Measurements from ENCODE around the gene PDIA4. TPM values are rescaled to one million over a fixed set of nuclear protein-coding genes. Genes with fewer than 3 reads are reported as not detected.

PDIA4 gene
- total and polyA plus RNA-seq, 2 of the 8 experiments (the other 6 are each of a cell fraction or from before 2014, with no cell fraction given): 119 to 303 TPM

DNA sequence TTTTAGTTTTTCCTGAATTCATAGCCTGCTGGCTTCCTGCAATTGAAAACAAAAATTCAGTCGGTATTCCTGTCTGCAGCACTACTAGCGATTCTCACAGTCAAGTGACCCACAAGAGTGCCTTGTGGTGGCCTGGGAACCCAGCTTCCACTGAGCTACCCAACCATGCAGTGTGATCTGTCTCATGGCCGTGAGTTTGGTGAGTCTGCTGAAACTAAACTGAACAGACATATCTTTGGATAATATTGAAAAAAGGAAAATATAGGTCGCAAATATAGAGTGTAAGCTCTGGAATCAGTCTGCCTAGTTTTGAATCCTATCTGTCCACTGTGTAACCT, 44.1 kb upstream of the PDIA4 start:
- CTCF ChIA-PET (ENCODE audit: partially characterized antibody): interaction anchor here (0.9 to 4.4 kb wide), 19 partner anchors 11 to 1805 kb away, joined by 3 to 22 read pairs (median 5); partner anchors contain the start of genes ZNF398 and ZNF425
- H4K91ac ChIP-seq (replicated peaks; ENCODE audit: insufficient read length, low read length): no peak overlapping the region
- TF ChIP-seq CBX5 (IDR thresholded peaks at IDR 0.05; ENCODE audit: low read depth, low read length): no peak
- TF ChIP-seq SP2 (IDR thresholded peaks at IDR 0.05; ENCODE audit: low read length): no peak
- TF ChIP-seq SIRT6 (IDR thresholded peaks at IDR 0.05; ENCODE audit: low read length): no peak
- TF ChIP-seq SUZ12 (IDR thresholded peaks at IDR 0.05; ENCODE audit: low read length): no peak
- TF ChIP-seq SAP30 (IDR thresholded peaks at IDR 0.05; ENCODE audit: insufficient read depth, insufficient replicate concordance, low read length): no peak
- no peak for TF ChIP-seq SIX5 (IDR thresholded peaks at IDR 0.05; ENCODE audit: low read depth, low read length)
- TF ChIP-seq BACH1 (IDR thresholded peaks at IDR 0.05; ENCODE audit: low read length): no peak
- no peak for TF ChIP-seq RFX5 (IDR thresholded peaks at IDR 0.05; ENCODE audit: borderline replicate concordance, low read depth, low read length)
- no peak for TF ChIP-seq RNF2 (IDR thresholded peaks at IDR 0.05; ENCODE audit: borderline replicate concordance, low read depth, low read length, missing control alignments, poor library complexity, severe bottlenecking)
- no peak for TF ChIP-seq KDM1A (IDR thresholded peaks at IDR 0.05; ENCODE audit: borderline replicate concordance, low read length)
- no peak for TF ChIP-seq NANOG (IDR thresholded peaks at IDR 0.05; ENCODE audit: insufficient read depth, low read depth, low read length, poor library complexity, severe bottlenecking)

More for the DNA sequence above, 44.1 kb upstream of the PDIA4 start:
- peaks cover 0 to 3% of the 10 kb centered on the region in 2 experiments; a peak in 1 of 4 replicates for H3K79me2 ChIP-seq (ENCODE audit: control insufficient read depth in 1 of 2, insufficient read depth in 2 of 2, low read length in 2 of 2)
- WGBS, 2 experiments (ENCODE audit: extremely low coverage in 1 of 2, insufficient coverage in 1 of 2, insufficient read length in 1 of 2, insufficient replicate concordance in 2 of 2, low coverage in 1 of 2, low lambda C conversion rate in 2 of 2, missing lambda C conversion rate in 1 of 2): 89% methylated on average over 4 of the region's 4 CpGs; no CpG with 5 or more reads in 1 of the 2 experiments
- no peak overlapping the region for H3K23ac ChIP-seq (ENCODE audit: insufficient read length)
- H3K18ac ChIP-seq (ENCODE audit: extremely low read depth, low read length): no peak overlapping the region
- H2AFZ ChIP-seq (ENCODE audit: low read length): no peak overlapping the region
- no peak overlapping the region for H3K4ac ChIP-seq (replicated peaks; ENCODE audit: insufficient read length, low read depth, low read length)
- no peak overlapping the region for H3K14ac ChIP-seq (ENCODE audit: insufficient read length)
- H2BK12ac ChIP-seq (ENCODE audit: low read depth, low read length): no peak overlapping the region
- H4K8ac ChIP-seq (ENCODE audit: extremely low read depth, insufficient read depth, low read length): no peak overlapping the region
- no peak overlapping the region for H2BK15ac ChIP-seq (ENCODE audit: low read length)
- H3K9ac ChIP-seq (replicated peaks in 1 of 4; ENCODE audit: extremely low read depth in 1 of 4, low read depth in 3 of 4, low read length in 3 of 4): no peak overlapping the region
- H2AK5ac ChIP-seq (ENCODE audit: low read depth, low read length): no peak overlapping the region
- no peaks in the 10 kb centered on the region for H3K27me3 ChIP-seq (replicated peaks in 1 of 4; ENCODE audit: control insufficient read depth in 3 of 4, extremely low read depth in 1 of 4, insufficient read depth in 3 of 4, low read length in 3 of 4)
- H3K4me3 ChIP-seq (ENCODE audit: extremely low read depth in 1 of 4, insufficient read depth in 2 of 4, low read depth in 3 of 4, low read length in 4 of 4): no peak overlapping the region
- no peaks in the 10 kb centered on the region; a peak in 1 of 7 replicates for H3K4me1 ChIP-seq (replicated peaks in 1 of 4; ENCODE audit: control insufficient read depth in 3 of 4, insufficient read depth in 4 of 4, low read length in 3 of 4)
- DNase-seq (ENCODE audit: low read depth in 1 of 2, low spot score in 2 of 2): no peak
- no peak overlapping the region for H3K4me2 ChIP-seq (ENCODE audit: insufficient read depth in 1 of 2, low read depth in 2 of 2, low read length in 2 of 2)
- H2BK120ac ChIP-seq (replicated peaks; ENCODE audit: low read depth, low read length): no peak overlapping the region
- POLR2A ChIA-PET (ENCODE audit: partially characterized antibody): interaction anchor here (1.0 to 2.1 kb wide), 7 partner anchors 16 to 75 kb away, joined by 3 to 9 read pairs (median 4); partner anchors contain the start of gene ZNF398
- no peaks in the 10 kb centered on the region for H3K23me2 ChIP-seq (ENCODE audit: low read depth, low read length)
- H4K5ac ChIP-seq (ENCODE audit: insufficient read length, low read depth, low read length): no peak overlapping the region
- no peak overlapping the region for H3K56ac ChIP-seq (replicated peaks; ENCODE audit: insufficient read length, low read depth, low read length)
- 0 out of 2 replicates have a peak overlapping the region, but pooled peaks have one; percentile 0 for H2BK5ac ChIP-seq (ENCODE audit: low read depth, low read length)
- H3K27ac ChIP-seq (ENCODE audit: low read depth, low read length): no peak overlapping the region
- no peaks in the 10 kb centered on the region for H3K79me1 ChIP-seq (ENCODE audit: low read depth, low read length)
- H3K9me3 ChIP-seq (ENCODE audit: insufficient read depth in 2 of 2, low read depth in 1 of 2, low read length in 1 of 2): no peaks in the 10 kb centered on the region
- no peak for FAIRE-seq
- no peak overlapping the region for H2BK20ac ChIP-seq (ENCODE audit: low read length)
- H4K20me1 ChIP-seq (replicated peaks in 1 of 2; ENCODE audit: control insufficient read depth in 1 of 2, insufficient read depth in 2 of 2, low read length in 2 of 2): peaks cover 0 to 5% of the 10 kb centered on the region in 2 experiments
- H3K36me3 ChIP-seq (ENCODE audit: control insufficient read depth in 2 of 4, insufficient read depth in 4 of 4, low read length in 3 of 4): peaks cover 13 to 35% (median 27%) of the 10 kb centered on the region in 4 experiments
